ENCODE results near the gene SCYGR7.

Gene SCYGR7

DNA sequence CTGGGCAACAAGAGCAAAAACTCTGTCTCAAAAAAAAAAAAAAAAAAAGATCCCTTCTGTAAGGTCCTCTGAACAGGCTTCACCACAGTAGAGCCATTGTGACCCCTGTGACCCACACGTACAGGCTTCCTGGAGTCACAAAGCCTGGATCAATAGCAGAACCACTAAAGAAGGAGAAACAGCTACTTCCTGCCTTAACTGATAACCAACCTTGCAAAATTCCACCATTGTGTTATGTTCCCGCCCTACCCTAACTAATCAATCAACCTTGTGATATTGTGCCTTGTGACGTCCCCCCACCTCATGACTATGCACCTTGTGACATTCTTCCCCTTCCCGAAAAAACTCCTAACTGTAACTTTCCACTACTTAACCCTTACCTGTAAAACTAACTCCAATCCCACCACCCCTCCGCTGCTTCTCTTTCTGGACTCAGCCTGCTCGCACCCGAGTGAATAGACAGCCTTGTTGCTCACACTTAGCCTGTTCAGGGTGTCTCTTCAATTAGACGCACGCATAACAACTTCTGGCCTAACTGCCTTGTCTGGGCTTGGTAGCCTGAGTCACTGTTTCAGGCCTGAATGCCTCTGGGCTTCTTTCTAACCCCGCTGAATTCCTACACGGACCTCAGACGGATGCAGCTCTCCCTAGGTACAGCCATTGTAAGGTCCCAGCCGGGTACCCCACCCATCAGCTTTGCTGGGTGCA, 31.4 kb downstream of the SCYGR7 start:
- DNase-seq (ENCODE audit: low spot score), result no peak

DNA sequence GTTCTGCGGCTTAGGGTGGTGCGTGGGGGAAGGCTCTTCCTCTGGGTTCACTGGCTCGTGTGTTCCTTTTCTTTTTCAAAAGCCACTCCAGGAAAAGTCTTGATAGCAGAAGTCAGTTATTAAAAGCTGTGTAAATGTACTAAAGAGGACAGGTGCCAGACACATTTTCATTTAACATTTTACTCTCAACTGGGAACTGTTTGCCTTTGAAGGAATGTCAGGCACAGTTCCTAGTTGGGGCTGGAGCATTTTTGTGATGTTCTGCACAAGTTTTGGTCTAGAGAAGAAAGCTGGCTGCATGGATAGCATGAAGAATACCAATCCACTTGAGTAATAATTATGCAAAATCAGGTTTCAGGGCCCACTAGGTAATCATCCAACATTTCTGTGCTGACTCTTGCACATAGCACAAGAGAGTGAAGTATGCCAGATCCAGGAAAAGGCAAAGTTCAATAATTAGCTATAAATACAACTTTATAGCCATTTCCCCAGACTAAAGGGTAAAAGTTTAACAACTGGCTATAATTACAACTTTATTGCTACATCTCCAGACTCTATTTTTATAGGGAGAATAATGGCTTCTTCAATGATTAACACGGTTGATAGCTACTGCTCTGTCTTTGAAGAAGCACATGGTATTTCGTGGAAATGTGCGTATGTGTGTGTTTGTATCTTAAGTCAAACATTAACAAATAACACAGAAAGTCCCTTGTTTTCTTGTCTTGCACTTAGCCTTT, 33.8 kb downstream of the SCYGR7 start:
- no peak for DNase-seq (ENCODE audit: low spot score)

DNA sequence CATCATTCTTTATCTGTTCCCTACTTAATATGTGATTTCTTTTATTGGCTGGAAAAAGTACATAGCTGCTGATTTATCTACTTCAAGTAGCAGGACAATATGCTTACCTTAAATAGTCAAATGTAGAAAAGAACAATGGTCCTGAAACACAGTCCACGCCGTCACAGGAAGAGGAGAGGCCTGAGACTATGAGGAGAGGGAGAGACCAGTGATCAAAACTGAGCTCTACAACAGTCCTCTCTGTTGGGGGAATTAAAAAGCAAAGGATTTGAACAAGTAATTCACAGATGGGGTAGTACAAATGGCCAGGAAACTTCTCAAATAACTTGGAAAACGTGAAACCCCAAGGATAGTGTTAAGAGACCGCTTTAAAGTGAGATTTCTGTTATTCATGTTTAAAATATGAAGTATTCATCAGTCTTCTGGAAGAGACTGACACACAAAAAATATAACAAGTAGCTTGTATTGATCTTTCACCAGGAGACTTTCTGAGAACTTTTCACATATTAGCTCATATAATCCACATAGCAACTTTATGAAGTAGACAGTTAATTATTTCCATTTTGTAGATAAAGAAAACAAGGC, 37.7 kb downstream of the SCYGR7 start:
- DNase-seq (ENCODE audit: low spot score), result no peak

DNA sequence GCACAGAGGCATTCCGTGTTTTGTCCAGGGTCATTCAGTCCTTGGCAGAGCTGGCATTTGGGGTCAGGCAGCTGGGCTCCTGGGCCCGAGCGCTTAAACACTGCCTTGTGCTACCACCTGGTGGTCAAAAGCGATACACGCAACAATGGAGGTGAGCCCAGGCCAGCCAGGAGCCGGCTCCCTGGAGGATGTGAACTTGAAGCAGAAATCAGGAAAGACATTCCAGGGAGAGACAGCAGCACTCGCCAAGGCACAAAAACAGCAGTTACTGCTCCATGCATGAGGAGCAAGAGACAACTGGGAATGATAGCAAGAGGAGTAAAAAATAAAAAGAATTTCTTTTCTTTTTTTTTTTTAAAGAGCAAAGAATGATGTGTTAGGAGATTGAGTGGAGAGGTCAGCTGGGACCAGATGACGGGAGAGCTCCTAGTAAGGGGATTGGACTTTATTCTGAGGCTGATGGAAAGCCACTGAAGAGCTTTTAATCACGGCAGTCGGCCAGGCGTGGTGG, 38.3 kb downstream of the SCYGR7 start:
- DNase-seq (ENCODE audit: low spot score), result peak; percentile 76

DNA sequence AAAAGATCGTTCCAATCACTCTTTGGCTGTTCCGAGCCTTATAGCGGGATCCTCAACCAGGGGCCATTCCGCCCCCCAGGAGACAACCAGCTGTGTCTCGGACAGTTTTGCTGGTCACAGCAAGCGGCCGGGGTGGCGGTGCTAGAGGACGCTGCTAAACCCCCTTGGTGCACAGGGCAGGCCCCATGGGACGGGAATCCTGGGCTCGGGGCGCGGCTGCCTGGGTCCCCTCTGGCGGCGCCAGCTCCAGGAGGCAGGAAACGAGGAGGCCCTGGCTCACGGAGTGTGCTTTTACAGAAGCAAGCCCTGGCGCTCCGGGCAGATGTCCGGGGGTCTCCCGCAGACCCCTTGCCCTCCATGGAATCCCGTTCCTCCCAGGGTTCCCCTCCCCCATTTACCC, 39.7 kb downstream of the SCYGR7 start:
- DNase-seq (ENCODE audit: low spot score), result no peak

DNA sequence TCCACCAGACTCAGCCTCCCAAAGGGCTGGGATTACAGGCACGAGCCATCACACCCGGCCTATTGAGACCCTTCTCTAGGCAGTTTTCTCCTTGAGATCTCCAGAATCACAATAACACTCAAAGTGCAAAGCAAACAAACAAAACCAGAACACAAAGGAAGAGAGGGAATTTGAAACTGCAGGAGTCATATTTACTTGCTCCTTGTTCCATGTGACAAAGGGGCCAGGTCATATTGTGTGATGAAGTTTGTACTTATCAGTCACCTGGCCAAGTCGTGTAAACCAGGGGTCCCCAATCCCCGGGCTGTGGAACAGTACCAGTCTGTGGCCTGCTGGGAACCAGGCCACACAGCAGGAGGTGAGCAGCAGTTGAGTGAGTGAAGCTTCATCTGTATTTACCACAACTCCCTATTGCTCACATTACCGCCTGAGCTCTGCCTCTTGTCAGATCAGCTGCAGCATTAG, 44.1 kb downstream of the SCYGR7 start:
- DNase-seq (ENCODE audit: low spot score), result no peak

DNA sequence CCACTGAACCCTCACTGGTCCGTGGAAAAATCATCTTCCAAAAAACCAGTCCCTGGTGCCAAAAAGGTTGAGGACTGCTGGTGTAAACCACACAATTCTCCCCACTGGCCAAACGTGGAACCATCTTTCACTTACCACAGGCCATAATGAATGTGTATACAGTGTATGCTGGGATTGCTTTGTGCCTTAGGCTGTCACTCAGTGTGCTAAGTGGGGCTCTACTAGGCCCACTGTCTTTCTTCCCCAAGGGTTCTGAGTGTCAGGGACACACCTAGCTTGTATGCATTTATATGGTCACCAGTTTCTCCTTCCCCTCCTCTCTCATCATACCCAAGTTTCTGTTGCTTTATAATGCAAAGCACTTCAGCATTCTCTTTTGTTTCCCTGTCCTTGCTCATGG, 44.8 kb downstream of the SCYGR7 start:
- no peak for DNase-seq (ENCODE audit: low spot score)

DNA sequence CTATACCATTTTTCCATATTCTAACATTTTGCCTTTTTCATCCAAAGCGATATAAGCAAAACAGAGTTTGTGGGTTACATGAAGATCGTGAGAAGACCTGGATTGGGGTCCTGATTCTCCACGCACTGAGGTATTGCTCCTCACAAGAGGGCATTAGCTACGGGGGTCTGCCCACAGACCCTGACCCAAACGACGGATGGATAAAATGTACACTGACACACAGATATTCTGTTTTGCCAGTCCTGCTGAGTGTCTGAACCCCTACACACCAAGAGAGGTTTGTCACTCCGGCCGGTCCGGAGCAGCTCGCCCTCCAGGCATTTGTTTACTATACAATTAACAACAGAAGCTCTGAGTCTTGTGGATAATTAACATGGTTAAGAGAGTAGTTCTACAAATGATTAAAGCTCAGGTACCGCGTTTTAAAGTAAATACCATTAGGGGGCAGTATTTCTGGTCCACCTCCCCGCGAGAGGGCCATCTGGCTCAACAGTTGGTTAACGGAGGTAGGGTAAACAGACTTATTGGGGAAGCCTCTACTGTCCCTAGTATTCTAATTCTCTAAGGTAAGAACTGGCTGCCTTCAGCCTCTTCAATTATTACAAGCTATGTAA, 46.0 kb downstream of the SCYGR7 start:
- no peak for DNase-seq (ENCODE audit: low spot score)

DNA sequence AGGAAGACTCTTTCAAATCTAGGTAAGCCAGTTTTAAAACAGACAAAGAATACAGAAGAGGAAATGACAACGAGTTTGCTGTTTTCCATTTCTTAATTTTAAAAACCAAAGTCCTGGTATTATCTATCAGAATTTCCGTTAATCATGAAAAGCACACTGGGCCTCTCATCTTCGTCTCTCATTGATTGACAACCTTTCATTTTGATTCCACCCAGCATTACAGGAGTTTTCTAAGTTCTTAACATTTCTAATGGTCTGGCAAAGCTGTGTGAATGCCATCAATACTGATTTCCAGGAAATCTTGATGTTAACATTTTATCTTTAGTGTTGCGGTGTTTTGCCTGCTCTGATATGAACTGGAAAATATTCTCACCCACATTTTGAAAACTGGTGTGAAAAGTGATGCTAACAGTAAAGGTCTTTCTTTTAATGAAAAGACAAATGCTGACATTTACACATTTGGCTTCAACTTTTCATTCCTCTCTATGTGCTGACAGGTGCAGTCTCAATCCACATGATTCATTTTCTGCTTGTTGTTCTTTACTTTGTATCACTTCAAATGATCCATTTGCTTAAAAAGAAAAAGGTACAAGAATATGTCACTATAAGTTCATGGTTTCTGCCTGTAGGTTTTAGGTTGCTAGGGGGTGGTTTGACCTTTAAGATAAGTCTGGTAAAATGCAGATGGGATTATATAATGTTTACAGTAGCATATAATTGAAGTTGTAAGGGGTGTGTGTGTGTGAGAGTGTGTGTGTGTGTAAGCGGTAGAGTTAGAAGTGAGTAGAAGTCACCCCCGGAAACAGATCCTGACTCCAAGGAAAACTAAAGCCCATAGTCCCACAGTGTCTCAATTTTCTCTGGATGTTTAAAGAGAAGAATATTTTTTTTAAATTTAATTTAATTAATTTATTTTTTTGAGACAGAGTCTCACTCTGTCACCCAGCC, 47.0 kb downstream of the SCYGR7 start:
- no peak for DNase-seq (ENCODE audit: low spot score)

Data from pons (tissue), 1 donor.